ENCODE results near the gene TSNAXIP1.

- peak; percentile 57 to 83 for TF ChIP-seq CTCF (conservative IDR thresholded peaks at IDR 0.05; ENCODE audit: low read depth in 2 of 2)
- TF ChIP-seq EZH2 (IDR thresholded peaks at IDR 0.05; ENCODE audit: low read depth, unreplicated experiment) = no peak
- peak; percentile 55 for TF ChIP-seq POLR2AphosphoS5 (IDR thresholded peaks at IDR 0.05; ENCODE audit: low read depth)
- no peak for TF ChIP-seq REST (IDR thresholded peaks at IDR 0.05; ENCODE audit: unreplicated experiment)
- TF ChIP-seq CREB1 (CRISPR knock-in tag; IDR thresholded peaks at IDR 0.05; ENCODE audit: low read depth) = no peak
- TF ChIP-seq ZNF462 (CRISPR knock-in tag; IDR thresholded peaks at IDR 0.05) = no peak
- no peak for TF ChIP-seq EZH2phosphoT487 (IDR thresholded peaks at IDR 0.05; ENCODE audit: unreplicated experiment)
- peak; percentile 95 for TF ChIP-seq ETS1 (IDR thresholded peaks at IDR 0.05)
- no peak for TF ChIP-seq STAT1 (IDR thresholded peaks at IDR 0.05; ENCODE audit: unreplicated experiment)
- TF ChIP-seq JUNB (IDR thresholded peaks at IDR 0.05; ENCODE audit: unreplicated experiment) = no peak
These were observed 35.3 kb downstream of the TSNAXIP1 start, which contains the start of gene THAP11 for GRCh38 chr16:67841816-67842508.

All from GM23338 (cell line).